HG02870 (cell line): ENCODE results near the gene DNAJC16.
"Not testable (repeated sequence)": the region's sequence is repeated elsewhere in the genome, so short reads cannot be mapped to it uniquely, and the experiment has no call there.

Experiments
- ATAC-seq: cut with Tn5 transposase; IDR thresholded peaks from one replicate; pipeline ENCODE4 v1.9.1; 2021; ENCODE audit warnings: mild to moderate bottlenecking, moderate library complexity; ENCODE audit not compliant: unreplicated experiment

Gene DNAJC16

GRCh38 chr1:15526490-15527339 is at the start of gene DNAJC16:
DNAJC16 (plus strand) TSS chr1:15526848; CDS start chr1:15529106, 2,258 bp downstream.
- peak; percentile 55 for ATAC-seq

- no peak for ATAC-seq
Measured at GRCh38 chr1:15476927-15477326, 49.7 kb upstream of the DNAJC16 start.

- no peak for ATAC-seq
Measured at GRCh38 chr1:15477646-15478212, 48.9 kb upstream of the DNAJC16 start.

- no peak for ATAC-seq
Measured at GRCh38 chr1:15479654-15480347, 46.8 kb upstream of the DNAJC16 start.

- ATAC-seq, result not testable (repeated sequence)
Measured at GRCh38 chr1:15482455-15482854, 44.2 kb upstream of the DNAJC16 start.

- ATAC-seq, result not testable (repeated sequence)
Measured at GRCh38 chr1:15482983-15483543, 43.6 kb upstream of the DNAJC16 start.

GRCh38 chr1:15483971-15484370 is 42.7 kb upstream of the DNAJC16 start:
- no peak for ATAC-seq

GRCh38 chr1:15484443-15484842 is 42.2 kb upstream of the DNAJC16 start:
- ATAC-seq, result not testable (repeated sequence)

- no peak for ATAC-seq
Measured at GRCh38 chr1:15485636-15486035, 41.0 kb upstream of the DNAJC16 start.

GRCh38 chr1:15486844-15487610 is 39.6 kb upstream of the DNAJC16 start:
- ATAC-seq, result not testable (repeated sequence)

GRCh38 chr1:15488371-15488770 is 38.3 kb upstream of the DNAJC16 start:
- ATAC-seq, result no peak

GRCh38 chr1:15489052-15489736 is 37.5 kb upstream of the DNAJC16 start:
- no peak for ATAC-seq

- ATAC-seq, result not testable (repeated sequence)
Measured at GRCh38 chr1:15491010-15491409, 35.6 kb upstream of the DNAJC16 start.

GRCh38 chr1:15492596-15492995 is 34.1 kb upstream of the DNAJC16 start:
- no peak for ATAC-seq

GRCh38 chr1:15493869-15494390 is 32.7 kb upstream of the DNAJC16 start:
- no peak for ATAC-seq

- ATAC-seq, result no peak
Measured at GRCh38 chr1:15500184-15501178, 26.2 kb upstream of the DNAJC16 start.

GRCh38 chr1:15501208-15502032 is 25.2 kb upstream of the DNAJC16 start:
- no peak for ATAC-seq

GRCh38 chr1:15504436-15504835 is 22.2 kb upstream of the DNAJC16 start:
- no peak for ATAC-seq
